Kidney capillary endothelial cell (primary cell): ENCODE measurements around the gene TSKU.

Experiments
- DNase-seq: peaks from one replicate; pipeline ENCODE4 v3.0.0-alpha.2; 2018; ENCODE audit warnings: low spot score

The TSKU gene, protein sequence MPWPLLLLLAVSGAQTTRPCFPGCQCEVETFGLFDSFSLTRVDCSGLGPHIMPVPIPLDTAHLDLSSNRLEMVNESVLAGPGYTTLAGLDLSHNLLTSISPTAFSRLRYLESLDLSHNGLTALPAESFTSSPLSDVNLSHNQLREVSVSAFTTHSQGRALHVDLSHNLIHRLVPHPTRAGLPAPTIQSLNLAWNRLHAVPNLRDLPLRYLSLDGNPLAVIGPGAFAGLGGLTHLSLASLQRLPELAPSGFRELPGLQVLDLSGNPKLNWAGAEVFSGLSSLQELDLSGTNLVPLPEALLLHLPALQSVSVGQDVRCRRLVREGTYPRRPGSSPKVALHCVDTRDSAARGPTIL

DNA sequence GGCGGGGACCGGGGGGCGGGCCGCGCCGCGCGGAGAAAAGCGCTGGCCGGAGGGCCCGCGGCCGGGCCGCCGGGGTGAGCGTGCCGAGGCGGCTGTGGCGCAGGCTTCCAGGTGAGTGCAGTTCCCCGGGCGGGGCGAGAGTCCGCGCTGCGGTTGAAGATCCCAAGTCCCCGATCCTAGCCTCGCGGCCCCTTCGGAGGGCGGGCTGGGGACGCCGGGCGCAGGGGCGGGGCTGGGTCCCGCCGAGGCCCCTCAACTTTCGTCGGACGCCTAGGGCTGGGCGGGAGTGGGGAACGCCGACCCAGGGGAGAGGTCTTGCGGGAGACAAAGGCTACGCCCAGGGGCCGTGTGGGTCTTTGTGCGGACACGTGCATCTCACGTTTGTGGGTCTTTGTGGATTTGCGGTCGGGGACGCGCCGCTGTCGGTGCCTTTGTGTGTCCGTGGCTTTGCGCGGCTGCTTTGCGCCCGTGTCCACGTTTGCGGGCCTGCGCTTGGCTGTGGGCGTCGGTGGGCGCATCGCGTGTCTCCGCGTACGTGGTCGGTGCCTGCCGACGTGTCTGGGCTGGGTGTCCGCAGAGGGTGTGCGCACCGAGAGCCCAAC is at the start of gene TSKU:
TSS of gene TSKU (plus strand) at position 63 of the 602 bp plus-strand sequence. CDS start 12,261 bp downstream, outside the sequence.
- DNase-seq: no peak

DNA sequence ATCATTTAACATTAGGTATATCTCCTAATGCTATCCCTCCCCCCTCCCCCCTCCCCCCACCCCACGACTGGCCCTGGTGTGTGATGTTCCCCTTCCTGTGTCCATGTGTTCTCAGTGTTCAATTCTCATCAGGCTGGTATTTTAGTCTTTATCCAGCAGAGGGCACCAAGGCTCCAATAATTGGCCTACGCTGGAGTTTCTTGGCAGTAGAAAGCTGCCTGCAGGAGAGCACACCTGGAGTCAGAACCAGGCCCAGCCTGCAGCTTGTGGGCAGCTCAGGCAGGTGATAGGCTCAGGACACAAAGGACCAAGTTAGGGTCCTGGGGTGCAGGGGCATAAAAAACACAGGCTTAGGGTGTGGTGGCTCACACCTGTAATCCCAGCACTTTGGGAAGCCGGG is 49.2 kb upstream of the TSKU start:
- DNase-seq: peak; percentile 53

DNA sequence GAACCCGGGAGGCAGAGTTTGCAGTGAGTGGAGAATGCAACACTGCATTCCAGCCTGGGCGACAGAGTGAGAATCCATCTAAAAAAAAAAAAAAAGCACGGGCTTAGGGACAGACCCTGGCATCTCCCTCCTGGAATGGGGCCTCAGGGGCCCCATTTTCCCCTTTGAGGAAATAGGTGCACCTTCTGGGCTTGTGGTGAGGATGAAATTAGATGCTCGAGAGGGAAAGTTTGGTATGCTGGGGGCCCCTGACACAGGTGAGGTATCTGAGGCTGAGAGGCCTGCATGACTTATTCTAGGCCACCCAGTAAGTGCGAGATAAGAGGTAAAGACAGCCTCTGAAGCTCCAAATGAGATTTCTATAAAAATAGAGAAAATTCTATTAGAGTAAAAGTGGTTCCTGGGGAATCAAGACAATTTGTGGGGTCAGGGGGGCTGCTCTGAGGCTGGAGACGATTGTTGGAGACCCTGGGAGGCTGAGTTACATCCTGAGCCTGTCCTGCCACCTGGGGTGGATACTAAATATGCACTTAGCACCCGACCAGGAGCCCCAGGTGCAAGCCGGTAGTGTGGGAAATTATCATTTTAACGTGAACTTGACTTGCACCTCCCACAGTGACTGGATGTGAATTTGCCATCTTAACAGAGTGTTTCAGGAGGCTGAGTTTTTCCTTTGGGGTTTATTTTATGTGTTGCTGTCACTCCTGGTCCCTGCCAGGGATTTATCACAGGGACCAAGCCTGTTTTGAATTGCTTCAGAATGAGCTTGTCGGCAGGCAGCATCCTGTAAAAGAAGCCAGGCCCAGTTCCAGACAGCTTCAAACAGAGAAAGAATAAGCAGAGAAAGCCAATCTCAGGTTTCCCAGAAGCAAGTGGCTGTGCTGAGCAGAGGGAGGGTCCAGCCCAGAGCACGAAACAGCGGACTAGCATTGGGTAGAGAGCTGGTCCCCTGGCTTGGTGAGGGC is 48.4 kb upstream of the TSKU start:
- no peak for DNase-seq

DNA sequence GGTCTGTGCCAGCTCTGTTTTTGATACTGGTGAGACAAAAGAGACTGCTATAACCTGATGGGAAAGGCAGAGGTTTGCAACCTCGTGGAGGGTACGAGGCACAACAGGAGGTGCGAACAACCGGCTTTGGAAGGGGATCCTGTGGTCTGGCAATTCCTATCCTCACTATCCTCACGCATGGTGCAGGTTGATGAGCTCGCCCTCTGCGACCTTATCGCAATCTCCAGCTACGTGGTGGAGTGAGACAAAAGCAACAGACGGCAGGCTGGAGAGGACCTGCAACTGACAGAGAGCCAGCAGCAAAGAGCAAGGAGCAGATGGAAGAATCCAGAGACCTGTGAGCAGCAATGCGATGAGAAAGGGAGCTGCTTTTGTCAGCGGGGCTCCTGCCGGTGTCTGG is 47.3 kb upstream of the TSKU start:
- no peak for DNase-seq

DNA sequence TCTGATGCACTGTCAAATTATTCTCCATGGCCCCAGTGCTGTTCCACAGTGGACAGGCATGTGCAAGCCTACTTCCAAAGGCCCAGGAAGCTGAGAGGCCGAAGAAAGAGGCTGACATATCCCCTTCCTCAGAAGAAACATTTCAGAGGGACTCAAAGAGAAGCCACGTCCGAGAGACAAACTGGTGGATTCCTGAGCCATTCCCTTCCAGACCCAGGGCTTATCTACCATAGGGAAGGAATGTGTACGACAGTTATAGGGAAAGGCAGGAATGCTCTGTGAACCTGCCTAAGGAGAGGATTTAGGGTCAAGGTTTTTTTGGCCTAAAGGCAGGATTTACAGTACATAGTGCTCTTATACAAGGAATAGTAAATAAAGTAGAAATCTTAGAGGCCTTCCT is 46.9 kb upstream of the TSKU start:
- DNase-seq: no peak

DNA sequence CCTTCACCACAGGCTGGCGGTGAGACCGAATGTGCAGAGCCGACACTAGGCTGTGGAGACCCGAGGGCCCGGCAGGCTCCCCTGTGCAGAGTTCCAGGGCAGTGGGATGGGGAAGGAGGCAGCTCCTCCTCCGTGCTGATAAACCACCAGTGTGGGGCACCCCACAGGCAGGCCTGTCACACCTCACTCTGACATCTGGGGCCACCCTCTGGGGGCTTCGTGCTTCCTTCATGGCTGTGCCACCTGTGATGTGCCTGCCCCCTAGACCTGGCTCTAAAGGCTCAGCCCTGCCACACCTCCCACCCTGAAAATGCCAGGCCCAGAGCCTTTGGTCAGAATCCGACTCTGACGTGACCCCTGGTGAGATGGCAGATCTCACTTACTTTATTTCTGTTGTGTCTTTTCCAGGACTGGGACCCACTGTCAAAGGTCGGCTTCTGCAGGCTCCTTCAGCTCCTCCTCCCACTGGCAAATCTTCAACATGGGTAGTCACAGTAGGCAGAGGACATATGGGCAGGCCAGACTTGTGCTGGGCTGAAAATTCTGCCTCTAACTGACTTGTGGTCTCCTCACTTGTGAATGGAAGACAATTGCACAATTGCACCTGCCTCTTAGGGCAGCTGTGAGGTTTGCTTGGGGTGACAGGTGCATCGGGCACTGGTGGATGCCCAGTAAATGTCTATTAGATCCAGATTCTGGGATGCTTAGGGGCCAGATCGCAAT is 46.2 kb upstream of the TSKU start:
- DNase-seq: no peak

DNA sequence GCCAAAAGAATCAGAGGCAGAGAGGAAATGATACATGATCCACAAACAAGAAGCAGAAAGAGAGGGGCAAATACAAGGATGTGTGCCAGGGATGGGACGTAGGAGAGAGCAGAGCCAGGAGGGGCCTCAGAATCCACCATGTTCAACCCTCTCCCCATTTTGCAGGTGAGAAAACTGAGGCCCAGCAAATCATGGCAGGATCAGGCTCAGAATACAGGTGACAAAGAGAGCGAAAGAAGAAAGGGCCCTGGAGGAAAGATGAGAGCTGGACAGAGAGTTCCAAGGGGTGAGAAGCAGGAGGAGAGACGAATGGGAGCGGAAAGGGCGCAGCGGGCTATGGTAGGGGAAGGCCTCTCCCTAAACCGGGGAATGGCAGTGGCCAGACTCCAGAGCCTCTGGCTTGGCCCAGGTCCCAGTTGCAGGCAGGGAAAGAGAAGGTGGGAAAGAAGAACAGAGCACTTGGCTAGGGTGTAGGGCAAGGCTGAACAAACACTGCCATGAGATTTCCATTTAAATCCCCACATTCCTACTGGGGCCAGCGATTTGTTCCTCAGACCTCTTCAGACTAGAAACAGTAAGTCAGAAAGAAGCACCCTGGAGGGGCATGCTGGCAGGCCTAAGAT is 44.4 kb upstream of the TSKU start:
- DNase-seq: no peak

DNA sequence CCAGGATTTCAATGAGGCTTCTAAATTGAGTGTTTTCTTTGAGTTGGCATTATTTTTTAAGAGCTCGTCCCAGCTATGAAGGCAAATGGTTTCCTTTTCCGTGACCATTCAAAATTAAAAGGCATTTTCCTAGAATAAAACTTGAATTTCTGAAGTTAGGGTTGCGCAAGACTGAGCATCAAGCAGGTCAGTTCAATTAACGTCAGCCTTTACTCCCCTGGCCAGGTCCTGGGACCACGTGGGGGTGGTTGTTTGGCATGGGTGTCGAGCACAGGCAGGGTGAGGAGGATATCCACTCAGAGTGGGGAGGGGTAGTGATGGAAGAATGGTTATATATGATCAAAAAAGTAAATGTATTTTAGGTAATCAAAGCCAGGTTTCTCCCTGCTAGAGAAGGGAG is 43.4 kb upstream of the TSKU start:
- DNase-seq: no peak

DNA sequence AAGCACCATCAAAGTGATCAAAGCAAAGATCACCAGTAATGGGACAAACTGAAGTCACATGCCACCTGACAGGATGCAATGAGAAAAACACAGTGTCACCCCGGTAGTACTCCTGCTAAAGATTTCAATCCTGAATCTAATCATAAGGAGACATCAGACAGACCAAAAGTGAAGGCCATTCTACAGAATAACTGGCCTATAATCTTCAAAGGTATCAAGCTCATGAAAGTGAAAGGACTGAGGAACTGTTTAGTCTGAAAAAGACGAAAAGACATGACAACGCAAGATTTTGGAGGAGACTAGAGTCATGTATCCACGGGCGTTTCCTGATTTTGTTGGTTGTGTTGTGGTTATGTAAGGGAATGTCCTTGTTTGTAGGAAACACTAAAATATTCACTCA is 42.4 kb upstream of the TSKU start:
- DNase-seq: no peak

DNA sequence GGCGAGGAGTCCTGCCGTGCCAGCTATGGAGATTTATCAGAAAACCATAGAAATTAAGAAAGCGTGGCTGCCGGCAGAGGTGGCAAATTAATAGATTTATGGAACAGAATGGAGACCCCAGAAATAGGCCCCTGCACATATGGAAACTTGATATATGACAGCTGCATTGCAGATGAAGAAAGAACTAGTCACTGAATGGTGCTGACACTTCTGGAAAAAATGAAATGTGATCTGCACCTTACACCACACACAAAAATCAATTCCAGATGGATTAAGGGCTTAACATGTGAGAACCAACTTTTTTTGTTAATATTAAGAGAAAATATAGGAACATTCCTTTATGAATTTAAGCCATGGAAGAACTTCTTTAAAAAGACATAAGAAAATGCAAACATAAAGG is 40.3 kb upstream of the TSKU start:
- no peak for DNase-seq

DNA sequence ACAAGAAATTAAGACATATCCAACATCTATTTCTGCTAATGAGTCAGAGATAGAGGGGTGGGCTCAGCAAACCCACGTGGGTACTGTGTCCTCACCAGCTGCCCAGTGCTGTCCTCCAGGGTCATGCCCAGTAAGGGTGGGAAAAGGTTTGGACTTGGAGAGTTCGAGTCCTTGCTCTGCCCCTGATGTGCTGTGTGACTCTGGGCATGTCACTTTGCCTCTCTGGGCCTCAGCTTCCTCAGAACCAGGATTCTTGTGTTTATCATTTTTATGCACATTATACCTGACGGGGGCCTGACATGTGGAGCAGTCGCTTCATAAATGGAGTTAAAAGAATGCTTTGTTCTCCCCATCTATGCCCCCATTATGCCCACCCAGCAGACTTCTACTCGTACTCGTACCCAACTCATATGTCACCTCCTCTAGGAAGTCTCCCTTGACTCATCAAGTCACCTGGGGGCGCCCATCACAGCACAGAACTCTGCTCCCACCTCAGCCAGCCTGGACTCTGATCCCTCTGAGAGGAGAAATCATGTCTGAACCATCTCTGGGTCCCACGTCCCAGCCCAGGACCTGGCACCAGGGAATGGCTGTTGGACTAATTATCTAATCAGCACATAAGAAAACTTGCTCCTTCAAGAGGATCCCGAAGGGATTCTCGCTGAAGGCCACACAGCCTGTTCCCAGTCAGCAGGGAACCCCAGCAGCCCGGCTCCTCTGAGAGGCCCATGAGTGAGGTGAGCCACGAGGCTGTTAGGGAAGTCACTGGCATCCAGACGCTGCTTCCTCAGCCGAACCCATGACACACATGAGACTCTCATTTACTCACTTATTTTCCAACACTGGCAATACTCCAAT is 38.7 kb upstream of the TSKU start:
- DNase-seq: no peak

DNA sequence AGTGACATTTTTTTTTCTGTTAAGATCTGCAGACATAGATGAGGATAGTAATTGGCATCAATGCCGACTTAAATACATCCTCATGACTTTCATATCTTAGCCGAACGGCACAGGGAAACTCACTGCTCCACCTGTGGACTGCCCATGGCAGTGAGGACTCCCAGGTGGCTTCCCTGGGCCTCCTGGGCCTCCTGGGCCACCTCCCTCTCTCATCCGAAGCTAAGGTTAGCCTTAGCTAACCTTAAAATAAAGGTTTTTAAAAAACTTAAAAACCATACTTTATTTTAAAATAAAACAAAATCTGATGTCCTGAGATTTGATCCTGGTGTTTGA is 38.1 kb upstream of the TSKU start:
- no peak for DNase-seq

DNA sequence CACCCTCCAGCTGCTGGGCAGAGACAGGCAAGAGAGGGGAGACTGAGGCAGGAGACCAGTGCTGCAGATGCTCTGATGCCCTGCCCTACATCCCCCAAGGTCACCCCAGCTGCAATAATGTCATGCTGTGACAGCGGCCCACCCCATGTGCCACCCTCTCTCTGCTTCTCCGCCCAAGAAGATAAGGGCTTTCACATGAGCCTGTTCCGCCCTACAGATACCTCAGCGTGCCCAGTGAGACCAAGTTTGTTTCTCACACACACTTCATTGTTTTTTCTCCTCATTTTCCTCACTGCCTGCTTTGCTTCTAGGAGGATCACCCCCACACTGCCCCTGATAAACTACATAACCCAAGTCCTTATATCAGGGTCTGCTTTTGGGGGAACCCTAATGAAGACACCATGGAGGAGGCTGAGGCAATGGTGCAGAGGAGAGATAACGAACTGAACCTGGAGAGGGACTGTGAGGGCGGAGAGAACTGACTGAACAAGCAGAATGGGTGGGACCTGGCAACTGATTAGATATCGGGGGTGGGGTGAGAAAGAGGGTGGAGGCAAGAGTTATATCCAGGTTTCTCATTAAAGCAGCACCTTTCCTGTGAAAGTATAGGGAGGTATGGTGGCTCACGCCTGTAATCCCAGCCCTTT is 37.5 kb upstream of the TSKU start:
- no peak for DNase-seq

DNA sequence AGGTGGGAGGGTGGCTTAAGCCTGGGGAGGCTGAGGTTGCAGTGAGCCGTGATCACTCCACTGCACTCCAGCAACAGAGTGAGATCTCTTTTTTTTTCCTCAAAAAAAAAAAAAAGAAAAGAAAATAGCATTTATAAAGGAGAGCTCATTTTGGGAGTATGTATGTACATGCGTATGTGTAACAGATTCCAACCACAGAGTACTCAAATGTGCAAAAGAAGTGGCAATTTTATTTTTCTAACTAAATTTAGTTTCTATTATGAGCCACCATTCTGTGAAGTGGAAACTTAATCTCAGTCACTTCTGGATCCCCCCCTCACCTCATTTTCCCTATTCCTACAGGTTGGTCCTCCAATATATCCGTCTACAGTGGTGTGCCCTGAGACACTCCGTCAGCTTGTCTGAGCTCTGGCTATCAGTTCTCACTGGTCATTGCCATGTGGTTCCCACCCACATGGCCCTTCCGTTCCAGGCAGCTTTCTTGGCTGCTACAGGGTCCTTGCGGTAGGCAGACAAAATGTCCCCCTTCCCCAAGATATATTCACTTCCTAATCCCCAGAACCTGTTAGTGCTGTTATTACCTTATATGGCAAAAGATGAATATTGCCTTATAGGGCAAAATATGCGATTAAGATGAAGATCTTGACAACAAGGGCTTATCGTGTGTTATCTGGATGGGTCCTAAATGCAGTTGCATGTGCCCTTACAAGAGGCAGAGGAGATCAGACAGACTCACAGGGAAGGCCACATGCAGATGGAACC is 35.8 kb upstream of the TSKU start:
- no peak for DNase-seq

DNA sequence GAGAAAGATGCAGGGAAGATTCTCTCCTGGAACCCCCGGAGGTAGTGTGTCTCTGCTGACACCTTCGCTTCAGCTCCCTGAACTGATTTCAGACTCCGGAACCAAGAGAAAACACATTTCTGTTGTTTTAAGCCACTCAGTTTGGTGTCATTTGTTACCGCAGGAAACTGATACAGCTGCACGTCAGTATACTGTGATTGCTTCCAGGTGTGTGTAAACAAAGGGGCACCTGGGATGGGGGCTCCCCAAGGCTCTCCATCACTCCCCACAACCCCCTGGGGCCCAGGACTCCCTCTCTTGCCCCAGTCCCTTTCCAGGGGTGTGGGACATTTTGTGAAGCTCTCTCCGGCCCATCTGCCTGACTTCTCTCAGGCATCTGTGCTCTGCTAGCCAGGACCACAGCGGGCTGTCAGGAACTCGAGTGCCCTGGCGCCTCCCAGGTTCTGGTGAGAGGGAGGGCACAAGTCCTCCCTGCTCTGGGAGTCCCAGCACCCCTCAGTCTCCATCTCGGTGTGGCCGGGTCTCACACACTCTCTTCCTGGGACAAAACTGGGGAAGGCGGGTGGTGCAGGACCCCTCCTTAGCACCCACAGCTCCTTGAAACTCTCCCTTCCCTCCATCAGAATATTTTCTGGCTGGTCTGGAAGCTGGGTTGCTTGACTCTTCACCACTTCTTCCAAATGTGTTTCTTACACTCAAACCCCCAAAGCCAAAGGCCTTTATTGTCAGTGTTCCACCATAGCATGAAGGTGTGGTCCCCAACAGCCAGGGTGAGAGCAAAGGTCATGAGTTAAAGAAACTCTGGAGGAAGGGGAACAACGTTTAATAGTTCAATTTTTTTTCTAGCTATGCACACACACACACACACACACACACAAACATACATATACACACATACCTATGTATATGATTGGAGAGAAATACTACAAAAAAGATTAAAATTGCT is 35.0 kb upstream of the TSKU start:
- DNase-seq: no peak

DNA sequence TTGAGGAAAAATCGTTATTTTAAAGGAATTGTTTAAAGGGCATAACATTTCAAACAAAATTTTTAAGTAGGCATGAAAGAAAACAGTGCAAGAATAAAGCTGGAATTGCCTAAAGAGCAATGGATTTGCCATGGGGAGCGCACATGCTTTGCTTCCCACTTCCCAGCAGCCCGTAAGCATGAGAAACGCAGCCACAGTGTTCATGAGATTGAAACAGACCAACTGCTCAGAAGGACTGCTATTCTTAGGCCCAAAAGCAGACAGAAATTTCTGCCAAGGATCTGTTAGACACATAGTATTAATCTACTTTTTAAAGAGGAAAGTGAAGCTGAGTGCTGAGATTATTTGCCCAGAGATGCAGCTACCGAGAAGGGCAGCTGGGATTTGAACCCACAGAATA is 34.2 kb upstream of the TSKU start:
- no peak for DNase-seq

DNA sequence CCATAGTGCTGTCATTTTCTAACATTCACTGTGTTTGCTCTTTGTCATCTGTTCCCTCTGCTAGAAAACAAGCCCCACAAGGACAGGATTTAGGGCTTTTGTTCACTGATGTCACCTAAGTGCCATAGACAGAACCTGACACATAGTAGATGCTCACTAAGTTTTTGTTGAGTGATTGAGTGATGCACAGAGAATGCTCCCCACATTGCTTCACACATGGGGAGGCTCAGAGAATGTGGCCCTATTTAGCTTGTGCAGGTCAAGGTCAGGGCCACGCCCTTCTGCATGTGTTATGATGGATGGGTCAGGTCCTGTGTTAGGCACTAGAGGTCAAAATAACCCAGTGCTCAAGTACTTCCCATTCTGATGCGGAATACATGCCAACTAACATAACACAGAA is 33.1 kb upstream of the TSKU start:
- DNase-seq: no peak

DNA sequence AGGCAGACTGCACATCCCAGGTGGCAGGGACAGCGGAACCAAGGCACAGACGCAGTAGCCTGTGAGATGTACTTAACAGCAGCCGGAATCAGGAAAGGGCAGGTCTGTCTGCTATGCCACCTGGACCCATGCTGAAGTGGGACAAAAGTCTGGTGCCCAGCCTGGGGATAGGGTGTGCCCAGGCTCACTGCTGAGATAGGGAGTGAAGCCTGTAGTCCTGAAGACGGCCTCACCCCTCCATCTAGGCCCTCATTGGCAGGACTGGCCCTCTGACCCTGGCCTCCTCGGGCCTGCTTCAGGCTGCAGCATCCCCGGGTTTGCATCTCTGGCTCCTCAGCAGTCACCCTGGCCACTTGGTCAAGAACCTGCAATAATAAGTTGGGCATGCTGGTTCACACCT is 32.4 kb upstream of the TSKU start:
- DNase-seq: no peak
